ENCODE results near the gene MYO16. TPM values are rescaled to one million over a fixed set of nuclear protein-coding genes. Genes with fewer than 3 reads are reported as not detected.

Gene MYO16
- total and polyA plus RNA-seq, 7 donors = 0.01 to 0.46 (median 0.30) TPM

- Histone ChIP-seq H3K36me3 (ENCODE audit: insufficient read depth in 1 of 2, low read depth in 1 of 2) (no peaks in the 10 kb centered on the region), H3K27me3 (ENCODE audit: insufficient read depth in 3 of 3, low read length in 2 of 3) (no peaks in the 10 kb centered on the region), H3K4me1 (no peaks in the 10 kb centered on the region), H3K27ac (no peak overlapping the region), H3K4me3 (no peak overlapping the region), H3K9me3 (no peaks in the 10 kb centered on the region)
- intact Hi-C loops (cut with DNase I) = no loop called here
- ATAC-seq (peak in 1 of 4 donors; percentile 51), DNase-seq (peak in 1 of 2 donors; percentile 59)
- 56 to 61% (median 58%) methylated on average over 8 of the region's 8 CpGs for WGBS, 3 donors
- TF ChIP-seq CTCF (IDR thresholded peaks at IDR 0.05) = no peak
Observed at GRCh38 chr13:108947551-108948030, 318.2 kb downstream of the MYO16 start.

DNA sequence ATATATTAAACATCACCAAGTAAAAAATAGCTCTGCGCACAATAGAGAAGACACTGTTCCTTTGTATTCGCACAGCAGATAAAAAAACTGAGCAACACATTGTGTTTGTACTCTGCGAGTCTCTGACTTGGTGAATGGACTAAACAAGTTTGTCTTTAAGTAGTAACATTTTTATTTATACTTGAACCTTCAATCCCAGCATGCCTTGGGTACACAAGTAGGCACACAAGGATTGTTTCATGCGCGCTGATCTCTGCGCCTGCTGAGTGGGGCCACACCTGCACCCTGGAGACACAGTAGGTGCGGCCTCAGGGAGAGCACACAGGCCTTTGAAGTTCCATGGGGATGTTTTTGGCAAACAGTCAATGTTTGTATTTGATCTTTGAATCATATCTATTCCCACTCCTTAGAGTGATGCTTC, 318.9 kb downstream of the MYO16 start:
- H3K27ac ChIP-seq = no peak overlapping the region
- no peaks in the 10 kb centered on the region for H3K27me3 ChIP-seq (ENCODE audit: insufficient read depth in 3 of 3, low read length in 2 of 3)
- intact Hi-C loops (cut with DNase I) = no loop called here
- no peak overlapping the region for H3K4me3 ChIP-seq
- ATAC-seq (no peak), DNase-seq (no peak)
- WGBS, 3 donors = 86 to 94% (median 93%) methylated on average over 7 of the region's 7 CpGs
- H3K36me3 ChIP-seq (ENCODE audit: insufficient read depth in 1 of 2, low read depth in 1 of 2) = no peaks in the 10 kb centered on the region
- no peak for TF ChIP-seq CTCF (IDR thresholded peaks at IDR 0.05)
- no peaks in the 10 kb centered on the region for H3K4me1 ChIP-seq
- no peaks in the 10 kb centered on the region for H3K9me3 ChIP-seq

DNA sequence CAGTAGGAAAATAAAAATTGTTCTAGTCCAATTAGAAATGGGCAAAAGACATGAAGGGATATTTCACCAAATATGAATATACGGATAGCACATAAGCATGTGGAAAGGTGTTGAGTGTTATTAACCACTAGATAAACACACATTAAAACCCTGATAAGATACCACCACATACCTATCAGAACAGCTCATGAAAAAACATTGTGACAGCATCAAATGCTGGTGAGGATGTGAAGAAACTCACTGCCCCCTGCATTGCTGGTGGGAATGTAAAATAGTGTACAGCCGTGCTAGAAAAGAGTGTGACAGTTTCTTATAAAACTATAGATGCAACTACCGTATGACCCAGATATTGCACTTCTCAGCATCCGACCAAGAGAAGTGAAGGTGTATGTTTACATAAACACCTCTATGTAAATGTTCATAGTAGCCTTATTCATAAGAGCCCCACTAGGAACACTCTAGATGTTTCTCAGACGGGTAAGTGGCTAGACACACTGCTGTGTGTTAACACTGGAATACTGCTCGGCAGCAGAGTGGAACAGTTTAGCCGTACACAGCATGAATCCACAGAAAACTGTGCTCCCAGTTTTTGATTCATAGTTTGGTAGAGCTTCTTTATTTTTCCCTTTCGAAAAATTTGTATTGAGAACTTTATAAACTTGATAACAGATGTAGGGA, 321.1 kb downstream of the MYO16 start:
- no peaks in the 10 kb centered on the region for H3K4me1 ChIP-seq
- no peaks in the 10 kb centered on the region for H3K27me3 ChIP-seq (ENCODE audit: insufficient read depth in 3 of 3, low read length in 2 of 3)
- intact Hi-C loops (cut with DNase I) = no loop called here
- DNase-seq (no peak), ATAC-seq (no peak)
- no peaks in the 10 kb centered on the region for H3K9me3 ChIP-seq
- WGBS, 3 donors = 86 to 89% (median 88%) methylated on average over 8 of the region's 8 CpGs
- H3K4me3 ChIP-seq = no peak overlapping the region
- no peak overlapping the region for H3K27ac ChIP-seq
- no peak for TF ChIP-seq CTCF (IDR thresholded peaks at IDR 0.05)
- H3K36me3 ChIP-seq (ENCODE audit: insufficient read depth in 1 of 2, low read depth in 1 of 2) = no peaks in the 10 kb centered on the region

GRCh38 chr13:108955741-108956140, 326.3 kb downstream of the MYO16 start:
- intact Hi-C loops (cut with DNase I) = no loop called here
- Histone ChIP-seq H3K36me3 (ENCODE audit: insufficient read depth in 1 of 2, low read depth in 1 of 2) (no peaks in the 10 kb centered on the region), H3K4me3 (no peak overlapping the region), H3K4me1 (no peaks in the 10 kb centered on the region), H3K27ac (no peak overlapping the region), H3K27me3 (ENCODE audit: insufficient read depth in 3 of 3, low read length in 2 of 3) (peaks cover 0 to 4% (median 0%) of the 10 kb centered on the region in 3 donors), H3K9me3 (no peaks in the 10 kb centered on the region)
- DNase-seq = no peak
- 87 to 94% (median 93%) methylated on average over 5 of the region's 5 CpGs for WGBS, 3 donors
- no peak for ATAC-seq
- TF ChIP-seq CTCF (IDR thresholded peaks at IDR 0.05) = no peak

Data from psoas muscle (tissue), 8 donors.